ENCODE results near the gene DNAJC3.

Gene DNAJC3

GRCh38 chr13:95834134-95834765 lies 157.3 kb downstream of the DNAJC3 start:
- FAIRE-seq (no peak), DNase-seq (ENCODE audit: low spot score) (peak; percentile 50)

DNA sequence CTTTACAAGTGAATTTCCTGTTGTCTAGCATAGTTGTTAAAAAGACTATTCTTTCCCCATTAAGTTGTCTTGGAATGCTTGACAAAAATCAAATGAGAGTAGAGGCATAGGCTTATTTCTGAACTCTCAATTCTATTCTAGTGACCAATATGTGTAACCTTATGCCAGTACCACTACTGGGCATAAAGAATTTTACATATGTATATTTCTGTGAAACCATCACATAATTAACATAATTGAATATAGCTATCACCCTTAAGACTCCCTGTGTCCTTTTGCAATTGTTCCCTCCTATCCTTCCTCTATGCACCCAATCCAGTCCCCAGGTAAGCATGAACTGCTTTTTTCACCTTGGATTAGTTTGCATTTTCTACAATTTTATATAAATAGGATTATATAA lies 165.0 kb downstream of the DNAJC3 start:
- no peak for FAIRE-seq
- DNase-seq (ENCODE audit: low spot score), result no peak

- DNase-seq (ENCODE audit: low spot score) (no peak), FAIRE-seq (no peak)
Observed at GRCh38 chr13:95842898-95843297, 166.0 kb downstream of the DNAJC3 start.

Measured in urothelium cell line (cell line).